ENCODE measurements around the gene LRFN3. TPM values are rescaled to one million over a fixed set of nuclear protein-coding genes. Genes with fewer than 3 reads are reported as not detected.

Gene LRFN3
- total and polyA plus RNA-seq, 4 donors: 0.89 to 8.4 (median 2.1) TPM

DNA sequence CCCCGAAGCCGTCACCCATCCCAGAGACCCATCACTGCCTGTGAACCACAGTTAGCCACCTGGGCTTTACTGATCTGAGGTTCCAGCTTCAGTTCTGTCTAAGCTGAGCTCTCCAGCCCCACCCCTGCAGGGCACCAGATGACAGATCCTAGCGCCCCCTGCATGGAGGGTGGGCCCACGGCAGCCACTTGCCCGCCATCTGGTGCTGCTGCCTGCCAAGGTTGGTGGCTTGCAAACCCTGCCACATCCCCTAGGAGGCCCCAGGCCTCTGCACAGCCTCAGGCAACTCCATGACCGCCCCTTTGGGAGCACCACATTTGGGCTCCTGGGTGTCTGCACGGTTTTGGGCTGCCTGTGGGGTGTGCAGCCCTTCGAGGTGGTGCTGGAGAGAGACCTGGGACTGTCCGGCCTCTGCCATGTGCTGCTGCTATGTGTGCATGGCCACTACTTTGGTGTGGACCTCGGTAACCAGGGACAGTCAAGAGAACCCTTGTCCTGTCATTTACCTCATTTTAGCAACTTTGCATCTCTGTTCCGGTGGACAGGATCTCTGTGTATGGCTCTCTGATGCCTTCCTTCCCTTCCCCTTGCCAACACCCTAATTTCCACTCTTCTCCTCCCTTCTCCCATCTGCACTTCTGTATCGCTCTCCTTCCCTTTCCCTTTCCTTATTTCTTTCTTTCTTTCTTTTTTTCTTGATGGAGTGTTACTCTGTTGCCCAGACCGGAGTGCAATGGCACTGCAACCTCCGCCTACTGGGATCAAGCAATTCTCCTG lies 41.5 kb downstream of the LRFN3 start:
- WGBS: 52% methylated on average over 14 of the region's 14 CpGs
- Histone ChIP-seq H3K27me3 (ENCODE audit: control insufficient read depth in 4 of 4, insufficient read depth in 4 of 4, low read length in 3 of 4) (no peaks in the 10 kb centered on the region), H3K9ac (ENCODE audit: low read depth in 1 of 2, low read length in 2 of 2) (no peak overlapping the region)

GRCh38 chr19:35978271-35978670 lies 42.1 kb downstream of the LRFN3 start:
- Histone ChIP-seq H3K27me3 (ENCODE audit: control insufficient read depth in 4 of 4, insufficient read depth in 4 of 4, low read length in 3 of 4) (no peaks in the 10 kb centered on the region), H3K9ac (ENCODE audit: low read depth in 1 of 2, low read length in 2 of 2) (no peak overlapping the region), H3K4me1 (ENCODE audit: control insufficient read depth in 4 of 4, insufficient read depth in 4 of 4, low read length in 3 of 4) (no peaks in the 10 kb centered on the region), H3K9me3 (ENCODE audit: control insufficient read depth in 4 of 4, low read length in 3 of 4) (no peaks in the 10 kb centered on the region), H3K4me3 (ENCODE audit: low read depth in 1 of 3, low read length in 3 of 3) (no peak overlapping the region), H3K27ac (ENCODE audit: low read depth in 1 of 2, low read length in 2 of 2) (no peak overlapping the region), H3K36me3 (ENCODE audit: control insufficient read depth in 4 of 4, insufficient read depth in 3 of 4, low read depth in 1 of 4, low read length in 3 of 4) (no peaks in the 10 kb centered on the region)
- no peak for DNase-seq (ENCODE audit: low spot score)
- 49% methylated on average over 5 of the region's 5 CpGs for WGBS
- no peak for TF ChIP-seq FOXA1 (IDR thresholded peaks at IDR 0.05)
- no peak for TF ChIP-seq RXRA (IDR thresholded peaks at IDR 0.05)
- no peak for TF ChIP-seq HNF4A (conservative IDR thresholded peaks at IDR 0.05)
- TF ChIP-seq HNF4G (IDR thresholded peaks at IDR 0.05): no peak
- no peak for TF ChIP-seq RAD21 (IDR thresholded peaks at IDR 0.05)

More for the DNA sequence above, 41.5 kb downstream of the LRFN3 start:
- H3K4me1 ChIP-seq (ENCODE audit: control insufficient read depth in 4 of 4, insufficient read depth in 4 of 4, low read length in 3 of 4): no peaks in the 10 kb centered on the region
- H3K4me3 ChIP-seq (ENCODE audit: low read depth in 1 of 3, low read length in 3 of 3): no peak overlapping the region
- H3K36me3 ChIP-seq (ENCODE audit: control insufficient read depth in 4 of 4, insufficient read depth in 3 of 4, low read depth in 1 of 4, low read length in 3 of 4): no peaks in the 10 kb centered on the region
- no peak overlapping the region for H3K27ac ChIP-seq (ENCODE audit: low read depth in 1 of 2, low read length in 2 of 2)
- TF ChIP-seq JUND (IDR thresholded peaks at IDR 0.05) (no peak), HNF4G (IDR thresholded peaks at IDR 0.05) (no peak), RAD21 (IDR thresholded peaks at IDR 0.05) (peak in 1 of 2 donors; percentile 29), YY1 (IDR thresholded peaks at IDR 0.05) (no peak)
- TF ChIP-seq, protein P1, sequence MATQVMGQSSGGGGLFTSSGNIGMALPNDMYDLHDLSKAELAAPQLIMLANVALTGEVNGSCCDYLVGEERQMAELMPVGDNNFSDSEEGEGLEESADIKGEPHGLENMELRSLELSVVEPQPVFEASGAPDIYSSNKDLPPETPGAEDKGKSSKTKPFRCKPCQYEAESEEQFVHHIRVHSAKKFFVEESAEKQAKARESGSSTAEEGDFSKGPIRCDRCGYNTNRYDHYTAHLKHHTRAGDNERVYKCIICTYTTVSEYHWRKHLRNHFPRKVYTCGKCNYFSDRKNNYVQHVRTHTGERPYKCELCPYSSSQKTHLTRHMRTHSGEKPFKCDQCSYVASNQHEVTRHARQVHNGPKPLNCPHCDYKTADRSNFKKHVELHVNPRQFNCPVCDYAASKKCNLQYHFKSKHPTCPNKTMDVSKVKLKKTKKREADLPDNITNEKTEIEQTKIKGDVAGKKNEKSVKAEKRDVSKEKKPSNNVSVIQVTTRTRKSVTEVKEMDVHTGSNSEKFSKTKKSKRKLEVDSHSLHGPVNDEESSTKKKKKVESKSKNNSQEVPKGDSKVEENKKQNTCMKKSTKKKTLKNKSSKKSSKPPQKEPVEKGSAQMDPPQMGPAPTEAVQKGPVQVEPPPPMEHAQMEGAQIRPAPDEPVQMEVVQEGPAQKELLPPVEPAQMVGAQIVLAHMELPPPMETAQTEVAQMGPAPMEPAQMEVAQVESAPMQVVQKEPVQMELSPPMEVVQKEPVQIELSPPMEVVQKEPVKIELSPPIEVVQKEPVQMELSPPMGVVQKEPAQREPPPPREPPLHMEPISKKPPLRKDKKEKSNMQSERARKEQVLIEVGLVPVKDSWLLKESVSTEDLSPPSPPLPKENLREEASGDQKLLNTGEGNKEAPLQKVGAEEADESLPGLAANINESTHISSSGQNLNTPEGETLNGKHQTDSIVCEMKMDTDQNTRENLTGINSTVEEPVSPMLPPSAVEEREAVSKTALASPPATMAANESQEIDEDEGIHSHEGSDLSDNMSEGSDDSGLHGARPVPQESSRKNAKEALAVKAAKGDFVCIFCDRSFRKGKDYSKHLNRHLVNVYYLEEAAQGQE (IDR thresholded peaks at IDR 0.05): no peak
- DNase-seq (ENCODE audit: low spot score): no peak
- no peaks in the 10 kb centered on the region for H3K9me3 ChIP-seq (ENCODE audit: control insufficient read depth in 4 of 4, low read length in 3 of 4)

- DNase-seq (ENCODE audit: low spot score): no peak
- 65% methylated on average over 20 of the region's 20 CpGs for WGBS
- TF ChIP-seq GABPA (IDR thresholded peaks at IDR 0.05 in 1 of 2, conservative IDR thresholded peaks at IDR 0.05 in 1 of 2) (no peak), FOXA1 (IDR thresholded peaks at IDR 0.05) (no peak), RAD21 (IDR thresholded peaks at IDR 0.05) (no peak), SP1 (IDR thresholded peaks at IDR 0.05) (no peak), HNF4A (conservative IDR thresholded peaks at IDR 0.05) (no peak), ATF3 (IDR thresholded peaks at IDR 0.05) (no peak), EGR1 (IDR thresholded peaks at IDR 0.05; ENCODE audit: low read depth in 2 of 2) (no peak), HNF4G (IDR thresholded peaks at IDR 0.05) (no peak)
- TF ChIP-seq, protein P2, sequence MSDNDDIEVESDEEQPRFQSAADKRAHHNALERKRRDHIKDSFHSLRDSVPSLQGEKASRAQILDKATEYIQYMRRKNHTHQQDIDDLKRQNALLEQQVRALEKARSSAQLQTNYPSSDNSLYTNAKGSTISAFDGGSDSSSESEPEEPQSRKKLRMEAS (IDR thresholded peaks at IDR 0.05): no peak
- TF ChIP-seq, protein P1 (IDR thresholded peaks at IDR 0.05): no peak
- TF ChIP-seq, protein P3, sequence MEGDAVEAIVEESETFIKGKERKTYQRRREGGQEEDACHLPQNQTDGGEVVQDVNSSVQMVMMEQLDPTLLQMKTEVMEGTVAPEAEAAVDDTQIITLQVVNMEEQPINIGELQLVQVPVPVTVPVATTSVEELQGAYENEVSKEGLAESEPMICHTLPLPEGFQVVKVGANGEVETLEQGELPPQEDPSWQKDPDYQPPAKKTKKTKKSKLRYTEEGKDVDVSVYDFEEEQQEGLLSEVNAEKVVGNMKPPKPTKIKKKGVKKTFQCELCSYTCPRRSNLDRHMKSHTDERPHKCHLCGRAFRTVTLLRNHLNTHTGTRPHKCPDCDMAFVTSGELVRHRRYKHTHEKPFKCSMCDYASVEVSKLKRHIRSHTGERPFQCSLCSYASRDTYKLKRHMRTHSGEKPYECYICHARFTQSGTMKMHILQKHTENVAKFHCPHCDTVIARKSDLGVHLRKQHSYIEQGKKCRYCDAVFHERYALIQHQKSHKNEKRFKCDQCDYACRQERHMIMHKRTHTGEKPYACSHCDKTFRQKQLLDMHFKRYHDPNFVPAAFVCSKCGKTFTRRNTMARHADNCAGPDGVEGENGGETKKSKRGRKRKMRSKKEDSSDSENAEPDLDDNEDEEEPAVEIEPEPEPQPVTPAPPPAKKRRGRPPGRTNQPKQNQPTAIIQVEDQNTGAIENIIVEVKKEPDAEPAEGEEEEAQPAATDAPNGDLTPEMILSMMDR (IDR thresholded peaks at IDR 0.05; ENCODE audit: low read depth, low read length, missing input control): no peak
These were observed 42.7 kb downstream of the LRFN3 start for GRCh38 chr19:35978832-35979365.

More at GRCh38 chr19:35978832-35979365, 42.7 kb downstream of the LRFN3 start:
- no peaks in the 10 kb centered on the region for H3K27me3 ChIP-seq (ENCODE audit: control insufficient read depth in 4 of 4, insufficient read depth in 4 of 4, low read length in 3 of 4)
- no peak overlapping the region for H3K27ac ChIP-seq (ENCODE audit: low read depth in 1 of 2, low read length in 2 of 2)
- no peaks in the 10 kb centered on the region for H3K36me3 ChIP-seq (ENCODE audit: control insufficient read depth in 4 of 4, insufficient read depth in 3 of 4, low read depth in 1 of 4, low read length in 3 of 4)
- no peak overlapping the region for H3K4me3 ChIP-seq (ENCODE audit: low read depth in 1 of 3, low read length in 3 of 3)
- H3K9ac ChIP-seq (ENCODE audit: low read depth in 1 of 2, low read length in 2 of 2): no peak overlapping the region
- H3K9me3 ChIP-seq (ENCODE audit: control insufficient read depth in 4 of 4, low read length in 3 of 4): no peaks in the 10 kb centered on the region
- no peaks in the 10 kb centered on the region for H3K4me1 ChIP-seq (ENCODE audit: control insufficient read depth in 4 of 4, insufficient read depth in 4 of 4, low read length in 3 of 4)

Data from liver (tissue), 9 donors.